H1 (cell line): ENCODE data around the gene ARHGEF40. TPM values are rescaled to one million over a fixed set of nuclear protein-coding genes. Genes with fewer than 3 reads are reported as not detected.

ENCODE experiments used
- CBX5 ChIP-seq: fragments of 300-800, 300-1000 bp; sonication (generic); IDR thresholded peaks from 2 replicates; pipeline ENCODE4 v1.7.1; 2016; ENCODE audit warnings: antibody characterized with exemption, low read length, low read depth
- CTBP2 ChIP-seq: IDR thresholded peaks from 2 replicates; pipeline ENCODE4 v1.7.0; 2011; ENCODE audit warnings: borderline replicate concordance, mild to moderate bottlenecking, moderate library complexity, mixed read lengths, low read length; ENCODE audit not compliant: insufficient read depth, insufficient read length
- EP300 ChIP-seq, 2 experiments: IDR thresholded peaks; 1 replicate in 1 of 2; 2 replicates in 1 of 2; pipeline ENCODE4 v1.6.1; 2011 to 2012; ENCODE audit warnings: low read depth in 2 of 2, low read length in 2 of 2, mild to moderate bottlenecking in 2 of 2, borderline replicate concordance in 1 of 2, inconsistent platforms in 1 of 2, moderate library complexity in 1 of 2
- POLR2A ChIP-seq, 2 experiments: IDR thresholded peaks; 1 replicate in 1 of 2; 2 replicates in 1 of 2; pipeline ENCODE4 v1.6.1; 2011; ENCODE audit warnings: low read depth in 2 of 2, low read length in 2 of 2, mild to moderate bottlenecking in 2 of 2; ENCODE audit errors: control extremely low read depth in 1 of 2
- SIX5 ChIP-seq: IDR thresholded peaks from 2 replicates; pipeline ENCODE4 v1.6.1; 2011; ENCODE audit warnings: mild to moderate bottlenecking, low read depth, low read length
- polyA plus RNA-seq, 7 experiments: library from polyadenylated mRNA; depleted of rRNA in 3 of 7; stranded (reverse) in 5 of 7; unstranded in 2 of 7; fragments of >200 nt in 5 of 7; fragments of 200-250 nt in 2 of 7; gene quantifications; 1 replicate in 5 of 7; 2 replicates in 1 of 7; 4 replicates in 1 of 7; pipeline versions ENCODE4 v1.2.1 to v1.2.3, GENCODE V29; 2011 to 2013; ENCODE audit warnings: missing spikeins in 2 of 7, mixed read lengths in 2 of 7
- total RNA-seq: library from RNA; stranded (reverse); fragmentation: NEBNext Ultra II Directional; extraction: Animal tissue kit (Norgen Biotek cat#: 25700); gene quantifications from 2 replicates; pipeline ENCODE4 v1.2.1, GENCODE V29; 2021

ARHGEF40 gene
- total and polyA plus RNA-seq, 2 of the 8 experiments (the other 6 are each of a cell fraction or from before 2014, with no cell fraction given) = 53.1 to 101 TPM

DNA sequence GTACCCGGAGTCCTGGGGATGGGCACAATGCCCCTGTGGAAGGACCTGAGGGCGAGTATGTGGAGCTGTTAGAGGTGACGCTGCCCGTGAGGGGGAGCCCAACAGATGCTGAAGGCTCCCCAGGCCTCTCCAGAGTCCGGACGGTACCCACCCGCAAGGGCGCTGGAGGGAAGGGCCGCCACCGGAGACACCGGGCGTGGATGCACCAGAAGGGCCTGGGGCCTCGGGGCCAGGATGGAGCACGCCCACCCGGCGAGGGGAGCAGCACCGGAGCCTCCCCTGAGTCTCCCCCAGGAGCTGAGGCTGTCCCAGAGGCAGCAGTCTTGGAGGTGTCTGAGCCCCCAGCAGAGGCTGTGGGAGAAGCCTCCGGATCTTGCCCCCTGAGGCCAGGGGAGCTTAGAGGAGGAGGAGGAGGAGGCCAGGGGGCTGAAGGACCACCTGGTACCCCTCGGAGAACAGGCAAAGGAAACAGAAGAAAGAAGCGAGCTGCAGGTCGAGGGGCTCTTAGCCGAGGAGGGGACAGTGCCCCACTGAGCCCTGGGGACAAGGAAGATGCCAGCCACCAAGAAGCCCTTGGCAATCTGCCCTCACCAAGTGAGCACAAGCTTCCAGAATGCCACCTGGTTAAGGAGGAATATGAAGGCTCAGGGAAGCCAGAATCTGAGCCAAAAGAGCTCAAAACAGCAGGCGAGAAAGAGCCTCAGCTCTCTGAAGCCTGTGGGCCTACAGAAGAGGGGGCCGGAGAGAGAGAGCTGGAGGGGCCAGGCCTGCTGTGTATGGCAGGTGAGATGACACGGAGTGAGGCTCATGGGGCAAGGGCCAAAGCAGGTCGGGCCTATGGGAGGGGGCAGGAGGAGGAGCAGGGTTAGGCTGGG lies 4.5 kb downstream of the ARHGEF40 start (continued):
- no peak for TF ChIP-seq CBX5
- no peak for TF ChIP-seq CTBP2
- no peak for TF ChIP-seq SIX5
- no peak for TF ChIP-seq POLR2A (IDR thresholded peaks at IDR 0.05; ENCODE audit: control extremely low read depth in 1 of 2, low read depth in 2 of 2, low read length in 2 of 2)
- TF ChIP-seq EP300 (IDR thresholded peaks at IDR 0.05; ENCODE audit: borderline replicate concordance in 1 of 2, low read depth in 2 of 2, low read length in 2 of 2) = no peak
